Erythroblast (primary cell): ENCODE measurements around the gene ZBTB20.

Experiments
- GATA1 ChIP-seq: IDR thresholded peaks from 2 replicates; pipeline ENCODE4 v1.6.1; 2011; ENCODE audit warnings: low read depth, mild to moderate bottlenecking, control low read depth, low read length, moderate library complexity
- POLR2A ChIP-seq: IDR thresholded peaks from 2 replicates; pipeline ENCODE4 v1.6.1; 2011; ENCODE audit warnings: mild to moderate bottlenecking, low read length

DNA sequence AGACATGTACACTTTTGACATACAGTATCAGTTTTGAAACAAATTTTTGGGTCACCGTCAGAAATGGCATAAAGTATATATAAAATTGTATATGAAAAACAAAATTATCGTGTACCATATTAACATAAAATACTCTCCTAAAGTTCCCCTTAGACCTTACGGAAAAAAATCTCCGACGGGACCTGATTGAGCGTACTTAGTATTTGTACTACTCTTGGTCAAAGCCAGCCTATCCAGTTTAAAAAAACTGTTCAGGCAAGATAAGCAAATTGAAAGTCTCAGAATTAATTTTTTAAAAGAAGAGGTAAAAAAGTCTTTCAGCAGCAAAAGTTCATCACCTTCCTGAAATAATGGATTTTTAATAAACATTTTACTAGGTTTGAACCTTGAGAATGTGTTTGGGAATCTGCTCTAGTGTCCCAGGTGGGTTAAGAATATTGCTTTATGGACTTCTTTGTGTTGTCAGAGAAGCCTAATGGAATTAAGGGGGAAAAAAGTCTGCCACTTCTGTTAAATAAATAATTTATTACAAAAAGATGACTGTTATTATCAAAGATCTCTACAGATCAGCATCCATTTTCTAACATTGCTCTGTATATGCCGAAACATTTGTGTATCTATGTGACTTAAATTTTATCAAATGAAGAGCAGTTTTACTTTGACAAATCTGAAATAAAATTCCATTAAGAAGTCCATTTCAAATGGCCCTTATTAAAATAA, 48.6 kb downstream of the ZBTB20 start:
- TF ChIP-seq POLR2A (no peak), GATA1 (no peak)
